Thyroid gland (tissue), 4 donors: ENCODE measurements around the gene LTA4H.

Experiments used
- CTCF ChIP-seq, 6 experiments: fragments of 200-600 bp in 3 of 6; fragments of 450-650 bp in 3 of 6; sonication (generic) in 3 of 6; IDR thresholded peaks; one replicate each; pipeline ENCODE4 v1.5.1; 2016 to 2019; ENCODE audit warnings: antibody characterized with exemption in 6 of 6, mild to moderate bottlenecking in 2 of 6, inconsistent platforms in 1 of 6, moderate library complexity in 1 of 6
- POLR2A ChIP-seq, 2 donors: fragments of 450-650 bp; IDR thresholded peaks; one replicate each; pipeline ENCODE4 v1.6.1; 2017; ENCODE audit warnings: antibody characterized with exemption in 2 of 2, mild to moderate bottlenecking in 2 of 2, moderate library complexity in 1 of 2

GRCh38 chr12:96068636-96069035, 33.2 kb upstream of the LTA4H start:
- no peak for TF ChIP-seq CTCF (IDR thresholded peaks at IDR 0.05)
- TF ChIP-seq POLR2A (IDR thresholded peaks at IDR 0.05) = no peak
